Stimulated activated naive CD8-positive, alpha-beta T cell treated with anti-CD3 and anti-CD28 coated beads, Interleukin-15, Interleukin-2, amounts not matched to agents 100 U/mL and 50 U/mL, for 24 hours (primary cell): Measurements from ENCODE around the gene TMEM235.
"Not testable (repeated sequence)": the region's sequence is repeated elsewhere in the genome, so short reads cannot be mapped to it uniquely, and the experiment has no call there.

Experiments used
- ATAC-seq: fragments of 150-1000 bp; cut with Tn5 transposase; one replicate; pipeline ENCODE4 v1.10.0; 2021
- DNase-seq: peaks from one replicate; pipeline ENCODE4 v3.0.0; 2021

Gene TMEM235

GRCh38 chr17:78238823-78239488 lies 7.5 kb downstream of the TMEM235 start:
- no peak for ATAC-seq
- no peak for DNase-seq

GRCh38 chr17:78239489-78239931 lies 8.1 kb downstream of the TMEM235 start:
- no peak for DNase-seq
- no peak for ATAC-seq

- DNase-seq = no peak
- no peak for ATAC-seq
Observed at GRCh38 chr17:78240012-78240655, 8.7 kb downstream of the TMEM235 start.

GRCh38 chr17:78240839-78241238 lies 9.4 kb downstream of the TMEM235 start:
- no peak for ATAC-seq
- no peak for DNase-seq

- DNase-seq (no peak), ATAC-seq (peak; percentile 29)
Observed at GRCh38 chr17:78241277-78242023, 10.0 kb downstream of the TMEM235 start.

- no peak for DNase-seq
- peak; percentile 54 for ATAC-seq
Observed at GRCh38 chr17:78242024-78242742, 10.8 kb downstream of the TMEM235 start.

GRCh38 chr17:78247304-78247703 lies 15.9 kb downstream of the TMEM235 start:
- no peak for ATAC-seq
- DNase-seq = no peak

- DNase-seq = no peak
- no peak for ATAC-seq
Observed at GRCh38 chr17:78248051-78248914, 16.9 kb downstream of the TMEM235 start.

GRCh38 chr17:78249074-78249817 lies 17.8 kb downstream of the TMEM235 start:
- ATAC-seq (no peak), DNase-seq (no peak)

- ATAC-seq = no peak
- no peak for DNase-seq
Observed at GRCh38 chr17:78249818-78250806, 18.7 kb downstream of the TMEM235 start.

- peak; percentile 84 for ATAC-seq
- DNase-seq = peak; percentile 91
Observed at GRCh38 chr17:78250891-78251772, 19.7 kb downstream of the TMEM235 start.

GRCh38 chr17:78251773-78252103 lies 20.3 kb downstream of the TMEM235 start:
- ATAC-seq (no peak), DNase-seq (no peak)

- DNase-seq (peak; percentile 36), ATAC-seq (peak; percentile 2)
Observed at GRCh38 chr17:78252111-78252634, 20.7 kb downstream of the TMEM235 start.

GRCh38 chr17:78252701-78253635 lies 21.5 kb downstream of the TMEM235 start:
- no peak for ATAC-seq

GRCh38 chr17:78253636-78253945 lies 22.2 kb downstream of the TMEM235 start:
- not testable (repeated sequence) for ATAC-seq, DNase-seq

More at GRCh38 chr17:78252701-78253635, 21.5 kb downstream of the TMEM235 start:
- DNase-seq = no peak

GRCh38 chr17:78253946-78254672 lies 22.7 kb downstream of the TMEM235 start:
- peak; percentile 85 for DNase-seq

More at GRCh38 chr17:78253946-78254672, 22.7 kb downstream of the TMEM235 start:
- peak; percentile 69 for ATAC-seq
